Naive B cell (primary cell): Measurements from ENCODE around the gene TNRC6C. TPM values are rescaled to one million over a fixed set of nuclear protein-coding genes. Genes with fewer than 3 reads are reported as not detected.

Source experiments
- ATAC-seq, 2 donors: fragments of 150-1000 bp; cut with Tn5 transposase; 2 replicates each; pipeline ENCODE4 v1.10.0; 2021; ENCODE audit warnings: low read depth in 2 of 2, mild to moderate bottlenecking in 2 of 2, moderate library complexity in 2 of 2
- DNase-seq: peaks from one replicate; pipeline ENCODE4 v3.0.0; 2022
- H3K27ac Mint-ChIP-seq, 6 donors: one replicate each; pipeline ENCODE4 v1.8.0; 2020 to 2022; ENCODE audit warnings: mild to moderate bottlenecking in 6 of 6, mixed read lengths in 6 of 6, moderate library complexity in 5 of 6, inconsistent platforms in 2 of 6
- H3K27me3 Mint-ChIP-seq, 3 donors: one replicate each; pipeline ENCODE4 v1.8.0; 2021 to 2022; ENCODE audit warnings: mixed read lengths in 3 of 3, mild to moderate bottlenecking in 1 of 3
- H3K36me3 Mint-ChIP-seq, 2 donors: one replicate each; pipeline ENCODE4 v1.8.0; 2020 to 2022; ENCODE audit warnings: mixed read lengths in 2 of 2, inconsistent platforms in 1 of 2, mild to moderate bottlenecking in 1 of 2
- H3K4me1 Mint-ChIP-seq, 3 donors: one replicate each; pipeline ENCODE4 v1.8.0; 2020 to 2022; ENCODE audit warnings: mixed read lengths in 3 of 3, inconsistent platforms in 1 of 3, mild to moderate bottlenecking in 1 of 3, moderate library complexity in 1 of 3
- H3K4me3 Mint-ChIP-seq, 8 donors: one replicate each; pipeline ENCODE4 v1.8.0; 2020 to 2022; ENCODE audit warnings: mild to moderate bottlenecking in 8 of 8, mixed read lengths in 8 of 8, moderate library complexity in 8 of 8, inconsistent platforms in 2 of 8
- H3K9me3 Mint-ChIP-seq, 7 donors: one replicate each; pipeline ENCODE4 v1.8.0; 2020 to 2022; ENCODE audit warnings: mixed read lengths in 7 of 7, mild to moderate bottlenecking in 5 of 7, inconsistent platforms in 2 of 7, moderate library complexity in 1 of 7
- polyA plus RNA-seq, 6 donors: library from polyadenylated mRNA; unstranded; fragments of 300-500 nt; fragmentation: Illumina TruSeq; gene quantifications; one replicate each; pipeline ENCODE4 v1.2.3, GENCODE V29; 2021; ENCODE audit warnings: low read depth in 6 of 6

The TNRC6C gene
- polyA plus RNA-seq, 6 donors from 2014 or later = 1.2 to 5.5 (median 2.0) TPM; not detected in 1

DNA sequence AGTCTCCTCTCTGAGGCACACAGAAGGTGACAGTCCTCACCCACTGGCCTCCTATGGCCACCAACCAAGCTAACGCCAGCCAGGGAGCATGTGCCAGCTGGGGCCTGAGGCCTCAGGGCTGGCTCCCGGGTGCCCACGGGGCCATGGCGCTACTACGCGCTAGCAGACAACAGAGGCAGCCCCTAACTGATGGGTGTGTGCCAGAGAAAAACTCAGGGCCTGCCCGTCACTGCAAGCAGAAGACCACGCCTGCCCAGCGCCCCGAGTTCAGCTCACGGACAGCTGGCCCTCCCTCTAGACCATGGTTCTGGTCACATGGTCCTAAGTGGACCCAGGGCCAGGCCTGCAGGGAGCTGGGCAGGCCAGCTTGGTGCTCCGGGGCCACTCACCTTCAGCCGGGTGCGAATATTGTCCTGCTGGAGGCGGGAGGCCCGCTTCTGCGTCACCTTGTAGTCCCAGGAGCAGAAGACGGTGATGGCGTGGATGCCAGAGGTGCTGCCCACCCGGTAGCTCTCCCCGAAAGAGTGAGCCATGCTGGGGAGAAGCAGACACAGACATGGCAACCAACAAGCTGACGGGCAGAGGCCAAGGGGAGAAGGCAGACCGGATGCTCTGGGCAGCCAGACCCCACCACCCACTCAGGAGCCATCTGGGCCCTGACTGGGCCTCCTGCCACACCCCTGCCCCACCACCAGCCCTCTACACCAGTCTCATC is 163.9 kb downstream of the TNRC6C start:
- Mint-ChIP-seq H3K36me3 (peaks cover 0 to 15% of the 10 kb centered on the region in 2 donors), H3K27me3 (no peaks in the 10 kb centered on the region), H3K27ac (peak overlapping the region in 5 of 6 donors; percentile 33 to 97 (median 73)), H3K4me1 (peaks cover 43 to 68% (median 49%) of the 10 kb centered on the region in 3 donors), H3K9me3 (no peaks in the 10 kb centered on the region), H3K4me3 (peak overlapping the region; percentile 72 to 98 (median 84))
- ATAC-seq (no peak), DNase-seq (no peak)

DNA sequence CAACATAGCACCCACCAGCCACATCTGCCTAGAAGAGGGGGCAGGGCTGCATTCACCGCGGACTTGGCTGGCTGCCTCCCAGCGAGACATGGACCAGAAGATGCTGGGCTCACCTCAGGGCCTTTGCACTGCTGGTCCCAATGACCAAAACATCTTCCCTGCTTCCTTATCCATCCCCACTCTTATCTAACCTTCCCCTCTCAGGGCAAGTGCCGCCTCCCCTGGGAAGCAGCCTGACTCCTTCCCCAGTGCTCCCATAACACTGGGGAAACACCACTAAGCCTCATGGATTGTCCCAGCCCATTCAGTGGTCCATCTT is 164.4 kb downstream of the TNRC6C start:
- peaks cover 0 to 15% of the 10 kb centered on the region in 2 donors for H3K36me3 Mint-ChIP-seq
- no peaks in the 10 kb centered on the region for H3K9me3 Mint-ChIP-seq
- H3K4me1 Mint-ChIP-seq = peaks cover 43 to 73% (median 49%) of the 10 kb centered on the region in 3 donors
- peak overlapping the region in 7 of 8 donors; percentile 36 to 98 (median 78) for H3K4me3 Mint-ChIP-seq
- ATAC-seq (no peak), DNase-seq (no peak)
- H3K27me3 Mint-ChIP-seq = no peaks in the 10 kb centered on the region
- H3K27ac Mint-ChIP-seq = peak overlapping the region in 4 of 6 donors; percentile 25 to 97 (median 51)

DNA sequence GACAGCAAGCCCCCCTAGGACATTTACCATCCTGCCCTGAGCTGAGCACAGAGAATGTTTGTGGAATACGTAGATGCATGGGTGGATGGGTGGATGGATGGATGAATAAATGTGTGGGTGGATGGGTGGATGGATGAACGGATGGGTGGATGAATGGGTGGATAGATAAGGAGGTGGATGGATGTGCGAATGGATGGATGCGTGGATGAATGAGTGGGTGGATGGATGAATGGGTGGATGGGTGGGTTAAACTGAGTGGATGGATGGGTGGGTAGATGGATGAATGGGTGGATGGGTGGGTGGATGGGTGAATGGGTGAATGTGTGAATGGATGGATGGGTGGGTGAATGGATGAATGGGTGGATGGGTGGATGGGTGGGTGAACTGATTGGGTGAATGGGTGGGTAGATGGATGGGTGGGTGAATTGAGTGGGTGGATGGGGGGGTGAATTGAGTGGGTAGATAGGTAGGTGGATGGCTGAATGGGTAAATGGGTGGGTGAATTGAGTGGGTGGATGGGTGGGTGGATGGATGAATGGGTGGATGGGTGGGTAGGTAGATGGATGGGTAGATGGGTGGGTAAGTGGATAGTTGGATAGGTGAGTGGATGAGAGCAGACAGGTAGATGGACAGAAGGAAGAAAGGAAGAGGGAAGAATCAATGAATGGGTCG is 164.9 kb downstream of the TNRC6C start:
- peak overlapping the region; percentile 61 to 98 (median 76) for H3K4me3 Mint-ChIP-seq
- H3K27ac Mint-ChIP-seq = peak overlapping the region; percentile 64 to 97 (median 88)
- peaks cover 0 to 15% of the 10 kb centered on the region in 2 donors for H3K36me3 Mint-ChIP-seq
- H3K9me3 Mint-ChIP-seq = no peaks in the 10 kb centered on the region
- no peaks in the 10 kb centered on the region for H3K27me3 Mint-ChIP-seq
- no peak for DNase-seq
- peaks cover 43 to 75% (median 49%) of the 10 kb centered on the region in 3 donors for H3K4me1 Mint-ChIP-seq
- no peak for ATAC-seq

DNA sequence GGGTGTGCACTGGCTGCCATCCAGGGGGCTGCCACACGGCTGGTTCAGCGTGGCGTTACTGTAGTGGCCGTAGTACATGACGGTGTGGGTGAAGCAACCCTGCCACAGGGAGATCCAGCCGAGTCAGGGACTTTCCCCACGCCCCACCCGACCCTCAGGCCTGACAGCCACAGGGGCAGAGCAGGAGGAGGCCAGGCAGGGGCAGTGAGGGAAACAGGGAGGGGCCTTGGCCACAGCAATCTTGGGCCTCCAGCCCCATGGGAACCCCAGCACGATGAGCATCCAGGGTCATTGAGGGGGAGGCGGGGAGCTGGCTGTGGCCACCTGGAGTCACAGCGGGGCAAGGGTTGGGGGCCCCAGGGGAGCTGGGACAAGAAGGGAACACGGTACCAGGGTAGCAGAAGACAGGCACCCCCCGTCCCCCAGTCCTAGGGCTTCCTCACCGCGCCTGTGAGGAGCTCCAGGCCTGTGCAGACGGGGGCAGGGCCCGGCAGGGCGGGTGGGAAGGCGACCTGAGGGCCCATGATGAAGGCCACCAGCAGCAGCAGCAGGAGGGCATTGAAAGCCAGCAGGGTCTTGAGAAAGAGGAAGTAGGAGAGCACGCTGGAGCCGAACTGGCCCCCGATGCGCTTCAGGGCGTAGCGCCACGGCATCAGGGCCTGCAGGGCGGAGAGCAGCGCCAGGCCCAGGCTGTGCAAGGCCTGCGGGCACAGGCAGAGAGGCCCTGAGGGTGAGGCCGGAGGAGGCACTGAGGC is 165.8 kb downstream of the TNRC6C start:
- DNase-seq = peak; percentile 82

DNA sequence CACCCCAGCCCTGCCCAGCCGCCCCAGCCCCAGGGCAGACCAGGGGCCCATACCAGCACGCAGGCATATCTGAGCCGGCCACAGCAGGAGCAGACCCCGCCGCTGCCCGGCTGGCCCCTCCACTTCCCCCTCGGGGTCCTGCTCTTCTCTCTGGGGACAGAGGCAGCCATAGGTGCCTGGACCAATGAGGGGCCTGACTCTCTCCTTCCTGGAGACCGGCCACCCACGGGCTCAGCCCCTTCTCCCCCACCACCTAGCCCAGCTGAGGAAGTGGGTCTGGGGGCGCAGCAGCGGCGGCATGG is 166.3 kb downstream of the TNRC6C start:
- H3K27ac Mint-ChIP-seq = peak overlapping the region in 3 of 6 donors; percentile 30 to 97 (median 92)
- peaks cover 54 to 86% (median 60%) of the 10 kb centered on the region in 3 donors for H3K4me1 Mint-ChIP-seq
- ATAC-seq = no peak
- no peak for DNase-seq
- H3K4me3 Mint-ChIP-seq = peak overlapping the region in 7 of 8 donors; percentile 36 to 98 (median 68)
- peaks cover 0 to 15% of the 10 kb centered on the region in 2 donors for H3K36me3 Mint-ChIP-seq
- no peaks in the 10 kb centered on the region for H3K27me3 Mint-ChIP-seq
- no peaks in the 10 kb centered on the region for H3K9me3 Mint-ChIP-seq

More for the DNA sequence above, 165.8 kb downstream of the TNRC6C start:
- Mint-ChIP-seq H3K4me1 (peaks cover 48 to 80% (median 55%) of the 10 kb centered on the region in 3 donors), H3K27ac (peak overlapping the region; percentile 81 to 97 (median 88)), H3K27me3 (no peaks in the 10 kb centered on the region), H3K9me3 (no peaks in the 10 kb centered on the region), H3K4me3 (peak overlapping the region; percentile 61 to 98 (median 81)), H3K36me3 (peaks cover 0 to 15% of the 10 kb centered on the region in 2 donors)
- peak; percentile 65 for ATAC-seq

GRCh38 chr17:78125138-78125913 is 166.8 kb downstream of the TNRC6C start:
- Mint-ChIP-seq H3K36me3 (peaks cover 0 to 15% of the 10 kb centered on the region in 2 donors), H3K27me3 (no peaks in the 10 kb centered on the region), H3K4me3 (peak overlapping the region; percentile 36 to 98 (median 60)), H3K27ac (peak overlapping the region in 4 of 6 donors; percentile 30 to 97 (median 81)), H3K9me3 (no peaks in the 10 kb centered on the region), H3K4me1 (peaks cover 58 to 89% (median 63%) of the 10 kb centered on the region in 3 donors)
- ATAC-seq (no peak), DNase-seq (no peak)

DNA sequence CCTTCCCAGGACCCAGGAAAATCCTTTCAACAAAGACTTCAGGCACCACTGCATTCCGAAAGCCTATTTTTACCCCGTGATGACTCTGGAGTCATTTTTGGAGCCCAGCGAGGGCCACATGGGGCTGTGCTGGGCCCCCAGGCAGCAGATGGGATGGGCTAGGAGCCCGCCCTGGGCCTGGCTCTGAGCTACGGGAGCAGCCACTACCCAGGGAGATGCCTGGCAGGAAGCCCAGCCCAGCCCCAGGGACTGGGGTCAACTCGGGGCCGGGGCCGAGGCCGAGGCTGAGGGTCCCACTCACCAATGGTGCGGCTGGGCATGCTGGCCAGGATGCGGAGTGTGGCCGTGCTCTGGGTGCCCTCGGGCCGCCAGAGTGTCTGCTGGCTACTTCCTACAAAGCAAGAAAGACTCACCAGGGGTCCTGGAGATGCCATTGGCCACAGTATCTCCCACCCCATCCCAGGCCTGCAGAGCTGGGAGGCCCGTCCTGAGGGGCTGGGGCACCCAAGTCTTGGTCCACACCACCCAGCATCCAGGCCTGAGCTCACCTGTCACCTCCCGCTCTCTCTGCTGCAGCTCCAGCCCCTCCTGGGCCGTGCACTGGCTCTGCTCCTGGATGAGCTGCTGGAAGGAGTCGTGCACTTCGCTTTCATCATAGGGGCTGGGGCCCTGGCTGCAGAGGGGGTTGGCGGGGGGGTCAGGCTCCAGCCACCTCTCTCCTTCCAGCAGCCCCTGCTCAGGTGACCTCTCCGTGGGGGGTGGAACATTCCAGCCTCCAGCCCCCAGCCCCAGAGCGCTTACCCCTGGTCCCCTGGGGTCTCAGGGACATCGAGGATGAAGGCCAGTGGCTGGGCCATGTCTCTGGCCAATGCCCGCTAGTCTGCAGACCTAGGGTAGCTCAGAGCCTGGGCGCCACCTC is 167.7 kb downstream of the TNRC6C start:
- peak overlapping the region in 7 of 8 donors; percentile 92 to 100 (median 95) for H3K4me3 Mint-ChIP-seq
- H3K4me1 Mint-ChIP-seq = peaks cover 64 to 89% (median 65%) of the 10 kb centered on the region in 3 donors
- ATAC-seq (no peak), DNase-seq (no peak)
- no peaks in the 10 kb centered on the region for H3K9me3 Mint-ChIP-seq
- no peaks in the 10 kb centered on the region for H3K27me3 Mint-ChIP-seq
- H3K27ac Mint-ChIP-seq = peak overlapping the region in 4 of 6 donors; percentile 63 to 97 (median 92)
- H3K36me3 Mint-ChIP-seq = peaks cover 0 to 15% of the 10 kb centered on the region in 2 donors

DNA sequence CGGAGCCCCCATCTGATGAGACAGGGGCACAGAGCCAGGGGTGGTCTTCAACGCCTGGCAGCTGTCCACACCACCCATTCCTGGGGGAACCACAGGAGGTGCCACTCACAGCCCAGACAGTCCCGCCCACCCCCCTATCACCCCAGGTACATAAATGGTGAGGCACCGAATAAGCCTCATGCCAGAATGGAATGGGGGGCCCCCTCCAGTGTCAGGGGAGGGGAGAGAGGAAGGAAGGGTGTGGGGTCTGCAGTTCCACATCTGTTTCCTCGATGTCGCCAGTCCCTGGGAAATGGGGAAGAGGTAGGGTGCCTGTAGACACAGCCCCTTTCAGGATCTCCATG is 168.4 kb downstream of the TNRC6C start:
- Mint-ChIP-seq H3K36me3 (peaks cover 0 to 15% of the 10 kb centered on the region in 2 donors), H3K27ac (peak overlapping the region in 5 of 6 donors; percentile 70 to 97 (median 94)), H3K9me3 (no peaks in the 10 kb centered on the region), H3K4me1 (peaks cover 58 to 84% (median 58%) of the 10 kb centered on the region in 3 donors), H3K4me3 (peak overlapping the region; percentile 92 to 100 (median 94)), H3K27me3 (no peaks in the 10 kb centered on the region)
- ATAC-seq = no peak
- no peak for DNase-seq

DNA sequence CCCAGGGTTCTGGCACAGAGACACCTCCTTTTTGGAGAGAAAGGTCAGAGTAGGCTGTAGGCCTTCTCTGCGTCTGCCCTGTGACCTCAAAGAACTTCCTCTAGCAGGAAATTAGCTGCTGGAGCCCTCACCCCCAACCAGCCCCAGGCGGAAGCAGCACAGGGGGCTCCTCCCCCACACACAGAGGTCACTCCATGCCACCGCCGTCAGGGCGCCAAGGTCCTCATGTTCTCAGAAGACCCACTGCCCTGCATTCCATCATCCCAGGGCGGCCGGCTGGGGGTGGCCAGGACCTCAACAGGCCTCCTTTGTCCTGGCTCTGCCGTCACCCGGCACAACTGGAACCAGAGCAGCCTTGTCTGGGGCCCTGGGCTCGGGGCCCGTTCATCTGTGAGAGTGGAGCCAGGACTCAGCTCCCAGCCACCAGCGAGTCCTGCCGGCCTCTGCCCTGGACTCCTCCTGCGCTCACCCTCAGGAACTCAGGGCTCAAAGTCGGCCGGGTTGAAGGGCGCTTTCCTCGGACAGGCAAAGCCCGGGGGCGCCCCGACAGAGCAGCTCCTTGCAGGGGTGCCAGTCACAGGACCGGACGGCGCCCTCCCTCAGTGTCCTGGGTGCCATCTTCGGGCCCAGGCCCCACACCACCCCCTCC is 168.9 kb downstream of the TNRC6C start:
- Mint-ChIP-seq H3K36me3 (peaks cover 0 to 15% of the 10 kb centered on the region in 2 donors), H3K4me3 (peak overlapping the region; percentile 92 to 100 (median 94)), H3K9me3 (no peaks in the 10 kb centered on the region), H3K4me1 (peaks cover 55 to 82% (median 58%) of the 10 kb centered on the region in 3 donors), H3K27ac (peak overlapping the region; percentile 48 to 97 (median 93)), H3K27me3 (no peaks in the 10 kb centered on the region)
- ATAC-seq (peak; percentile 13 to 21), DNase-seq (peak; percentile 68)

DNA sequence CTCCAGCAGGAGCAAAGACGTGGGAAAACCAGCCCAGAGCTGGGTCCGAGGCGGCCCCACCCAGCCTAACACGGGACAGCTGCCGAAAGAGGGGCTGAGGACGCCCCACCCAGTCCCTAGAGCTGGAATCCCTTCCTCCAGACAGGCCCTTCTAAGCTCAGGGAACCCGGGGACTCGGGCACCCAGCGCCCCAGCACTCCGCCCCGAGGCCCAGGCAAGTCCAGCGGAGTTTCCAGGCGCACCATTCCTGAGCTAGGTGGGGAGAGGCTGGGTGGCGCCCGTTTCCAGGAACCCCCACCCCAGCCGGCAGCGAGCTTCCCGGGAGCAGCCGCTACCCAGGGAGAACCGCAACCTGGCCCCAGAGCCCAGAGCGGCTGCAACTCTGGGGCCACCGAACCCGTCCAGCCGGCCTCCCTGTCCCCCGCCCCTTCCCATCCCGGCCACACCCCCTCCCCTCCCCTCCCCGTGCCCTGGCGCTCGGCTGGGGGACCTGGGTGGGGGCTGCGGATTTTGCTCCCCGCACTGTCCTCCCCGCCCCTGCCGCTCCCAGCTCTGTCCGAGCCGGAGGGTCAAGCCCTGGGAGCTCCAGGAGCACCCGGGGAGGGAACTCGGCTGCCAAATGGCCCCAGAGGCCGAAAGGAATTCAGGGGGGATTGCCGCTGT is 169.5 kb downstream of the TNRC6C start:
- Mint-ChIP-seq H3K9me3 (no peaks in the 10 kb centered on the region), H3K36me3 (peaks cover 0 to 11% of the 10 kb centered on the region in 2 donors)
- no peak for DNase-seq

More for the DNA sequence above, 169.5 kb downstream of the TNRC6C start:
- H3K4me1 Mint-ChIP-seq = peaks cover 54 to 82% (median 59%) of the 10 kb centered on the region in 3 donors
- H3K4me3 Mint-ChIP-seq = peak overlapping the region; percentile 92 to 100 (median 94)
- ATAC-seq = no peak
- no peaks in the 10 kb centered on the region for H3K27me3 Mint-ChIP-seq
- peak overlapping the region; percentile 48 to 97 (median 93) for H3K27ac Mint-ChIP-seq
